NCI-H187 treated with DMSO at 0.1 percent for 48 hours (cell line): Measurements from ENCODE around the gene AP3D1.

ENCODE experiments used
- DNase-seq: peaks from one replicate; lab custom pipeline; 2025; lab: John Stamatoyannopoulos, UW

Gene AP3D1

GRCh38 chr19:2181633-2181997 is 30.2 kb upstream of the AP3D1 start:
- no peak for DNase-seq

DNA sequence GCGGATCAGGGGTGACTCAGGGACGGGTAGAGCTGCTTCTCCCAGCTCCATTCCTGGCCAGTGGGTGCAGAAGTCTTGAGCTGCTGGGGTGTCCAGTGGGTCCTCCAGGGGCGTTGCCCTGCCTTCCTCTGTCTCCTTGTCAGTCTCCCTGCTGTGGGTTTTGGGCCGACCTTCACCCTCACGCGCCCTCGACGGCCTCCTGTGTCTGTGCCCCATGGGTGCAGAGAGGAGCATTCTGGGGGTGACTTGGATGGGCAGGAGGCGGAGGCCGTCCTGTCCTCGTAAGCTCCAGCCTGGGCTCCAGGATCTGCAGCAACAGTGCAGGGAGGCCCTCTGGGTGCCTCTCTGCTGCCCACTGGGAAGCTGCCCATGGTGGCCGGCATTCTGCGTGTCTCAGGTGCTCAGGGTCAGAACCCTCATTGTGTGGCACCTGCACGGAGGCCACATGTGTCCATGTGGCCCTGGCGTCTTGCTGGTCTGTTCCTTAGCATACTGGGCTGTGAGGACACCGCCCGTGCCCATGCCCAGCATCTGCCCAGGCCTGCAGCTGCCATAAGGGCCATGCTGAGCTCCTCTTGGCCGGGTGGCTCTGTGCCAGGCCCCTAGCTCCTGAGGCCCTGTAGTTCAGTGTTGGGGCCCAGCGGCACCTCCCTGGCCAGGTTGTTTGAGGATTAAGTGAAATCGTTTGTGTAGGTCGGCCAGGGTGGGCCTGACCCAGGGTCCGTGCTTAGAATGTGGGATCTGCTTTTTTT is 29.7 kb upstream of the AP3D1 start:
- no peak for DNase-seq

DNA sequence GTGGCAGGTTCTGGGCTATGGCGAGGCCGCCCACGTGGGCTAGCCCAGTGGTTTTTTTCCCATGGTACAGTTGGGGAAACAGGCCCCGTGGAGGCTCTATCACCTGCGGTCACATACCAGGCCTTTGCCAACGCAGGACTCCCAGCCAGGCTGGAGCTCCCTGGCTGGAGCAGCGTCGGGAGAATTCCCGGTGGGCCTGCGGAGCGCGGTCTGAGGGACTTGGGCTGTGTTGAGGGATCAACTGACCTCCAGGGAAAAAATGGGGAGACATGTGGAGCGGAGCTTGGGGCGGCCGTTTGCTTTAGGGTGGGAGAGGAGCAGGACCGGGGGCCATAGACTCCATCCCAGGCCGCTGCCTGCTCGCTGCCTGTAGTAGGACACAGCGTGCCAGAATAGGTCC is 28.7 kb upstream of the AP3D1 start:
- DNase-seq: no peak

- DNase-seq: no peak
Measured at GRCh38 chr19:2179095-2179494, 27.7 kb upstream of the AP3D1 start.

DNA sequence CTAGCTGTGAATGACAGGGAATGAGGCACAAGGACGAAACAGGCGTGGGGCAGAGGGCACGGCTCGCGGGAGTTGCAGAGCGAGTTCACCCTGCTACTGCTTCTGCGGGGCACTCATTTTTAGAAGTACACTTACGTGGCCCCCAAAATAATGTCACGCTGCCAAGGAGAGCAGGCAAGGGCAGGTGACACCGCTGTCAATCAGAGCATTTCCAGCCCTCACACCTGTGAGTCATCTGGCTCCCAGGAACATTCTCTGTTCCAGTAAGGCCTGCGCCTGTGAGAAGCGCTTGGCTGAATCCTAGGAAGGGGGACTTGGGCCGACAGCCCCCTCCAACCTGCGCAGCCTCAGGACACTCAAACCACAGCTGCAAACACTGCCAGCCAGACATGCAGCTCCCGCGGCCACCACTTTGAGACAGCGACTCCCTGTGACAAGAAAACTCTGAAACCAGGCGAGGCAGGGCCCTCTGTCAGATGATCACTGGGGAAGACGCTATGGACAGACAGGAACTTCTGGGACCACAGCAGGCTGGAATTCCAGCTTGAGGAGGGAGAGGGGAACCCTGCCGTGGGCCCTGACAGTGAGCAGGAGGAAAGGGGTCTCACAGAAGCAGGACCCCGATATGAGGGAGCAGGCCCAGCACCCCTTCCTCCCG is 25.1 kb upstream of the AP3D1 start:
- DNase-seq: no peak

DNA sequence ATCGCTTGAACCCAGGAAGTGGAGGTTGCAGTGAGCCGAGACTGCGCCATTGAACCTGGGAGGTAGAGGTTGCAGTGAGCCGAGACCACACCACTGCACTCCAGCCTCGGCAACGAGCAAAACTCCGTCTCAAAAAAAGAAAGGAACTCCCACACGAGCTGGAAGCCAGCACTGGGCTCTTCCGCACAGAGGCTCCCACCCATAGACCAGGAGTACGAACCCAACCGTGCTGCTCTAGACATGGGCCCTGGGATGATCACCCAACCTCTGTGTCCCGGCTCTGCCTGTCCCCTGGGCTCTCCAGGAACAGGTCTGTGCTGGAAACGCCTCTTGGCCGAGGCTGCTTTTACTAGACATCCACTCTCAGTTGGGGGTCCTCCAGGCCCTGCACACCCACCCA is 24.4 kb upstream of the AP3D1 start:
- no peak for DNase-seq

DNA sequence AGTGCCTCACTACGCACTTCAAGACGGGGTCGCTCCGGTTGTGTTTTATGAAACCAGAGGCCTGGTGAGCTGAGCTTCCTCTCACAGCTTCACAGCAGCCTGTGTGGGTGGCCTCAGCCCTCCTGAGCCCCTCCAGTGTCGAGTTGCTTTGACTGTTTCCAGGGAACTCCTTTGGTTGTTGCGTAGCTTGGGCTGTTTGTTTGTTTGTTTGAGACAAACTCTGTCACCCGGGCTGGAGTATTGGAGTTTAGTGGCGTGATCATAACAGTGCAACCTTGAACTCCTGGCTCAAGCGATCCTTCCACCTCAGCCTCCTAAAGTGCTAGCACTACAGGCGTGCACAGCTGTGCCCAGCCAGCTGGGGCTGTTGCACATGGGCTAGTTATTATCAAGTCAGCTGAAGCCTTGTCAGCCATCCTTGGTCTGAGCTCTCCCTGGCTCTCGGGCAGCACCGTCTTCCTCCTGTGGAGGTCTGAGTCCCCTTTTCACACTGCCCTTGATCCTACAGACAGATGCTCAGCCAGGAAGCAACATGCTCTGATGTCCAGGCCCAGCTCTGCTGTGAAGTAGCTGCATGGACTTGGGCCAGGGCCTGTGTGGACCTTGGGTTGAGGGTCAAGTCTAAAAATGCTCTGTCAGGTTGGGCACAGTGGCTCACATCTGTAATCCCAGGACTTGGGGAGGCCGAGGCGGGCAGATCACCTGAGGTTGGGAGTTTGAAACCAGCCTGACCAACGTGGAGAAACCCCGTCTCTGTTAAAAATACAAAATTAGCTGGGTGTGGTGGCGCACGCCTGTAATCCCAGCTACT is 22.6 kb upstream of the AP3D1 start:
- DNase-seq: no peak

DNA sequence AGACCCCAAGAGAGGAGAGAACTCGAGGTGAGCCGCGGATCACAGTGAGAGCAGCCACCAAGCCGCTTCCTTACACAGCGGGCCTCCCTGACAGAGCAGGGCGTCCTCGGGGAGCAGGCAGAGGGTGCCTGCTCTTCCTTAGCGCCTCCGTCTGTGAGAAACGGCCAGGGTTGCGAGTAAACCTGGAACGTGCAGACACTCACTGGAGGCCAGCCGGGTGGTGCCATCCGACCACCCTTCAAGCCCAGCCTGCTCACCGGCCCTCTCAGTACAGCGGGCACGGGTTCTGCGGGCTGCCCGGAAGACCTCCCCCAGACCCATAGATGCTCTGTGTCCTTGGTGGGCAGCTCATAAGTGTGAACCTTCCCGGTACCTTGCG is 22.0 kb upstream of the AP3D1 start:
- DNase-seq: no peak

- no peak for DNase-seq
Measured at GRCh38 chr19:2171349-2172145, 20.2 kb upstream of the AP3D1 start.

GRCh38 chr19:2170987-2171348 is 19.6 kb upstream of the AP3D1 start:
- DNase-seq: no peak

- DNase-seq: no peak
Measured at GRCh38 chr19:2170219-2170618, 18.9 kb upstream of the AP3D1 start.

DNA sequence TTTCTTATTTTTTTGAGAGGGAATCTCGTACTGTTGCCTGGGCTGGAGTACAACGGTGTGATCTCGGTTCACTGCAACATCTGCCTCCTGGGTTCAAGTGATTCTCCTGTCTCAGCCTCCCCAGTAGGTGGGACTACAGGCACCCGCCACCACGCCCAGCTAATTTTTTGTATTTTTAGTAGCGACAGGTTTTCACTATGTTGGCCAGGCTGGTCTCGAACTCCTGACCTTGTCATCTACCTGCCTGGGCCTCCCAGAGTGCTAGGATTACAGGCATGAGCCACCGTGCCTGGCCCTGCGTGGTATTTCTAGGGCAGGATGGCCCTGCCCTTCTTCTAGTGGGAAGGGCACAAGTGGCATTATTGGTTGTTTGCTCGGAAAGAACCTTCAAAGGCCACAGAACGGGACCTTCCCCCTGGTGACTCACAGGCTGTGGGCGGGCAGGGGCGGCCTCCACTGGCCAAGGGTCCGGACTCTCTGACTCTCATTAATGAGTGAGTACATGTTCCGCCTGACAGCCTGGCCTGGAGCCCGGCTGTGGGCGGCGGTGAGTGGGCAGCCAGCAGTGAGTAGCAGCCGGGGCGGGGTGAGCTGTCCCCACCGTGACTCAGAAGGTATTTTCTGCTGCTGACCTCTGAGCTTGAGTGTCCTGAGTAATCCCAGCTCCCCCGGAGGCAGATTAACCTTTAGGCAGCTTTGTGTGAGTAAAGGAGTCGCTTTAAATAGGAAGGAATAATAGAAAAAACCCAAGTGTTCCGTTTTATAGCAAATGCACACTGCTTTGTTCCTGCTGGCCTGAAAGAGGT is 17.5 kb upstream of the AP3D1 start:
- no peak for DNase-seq

- DNase-seq: no peak
Measured at GRCh38 chr19:2167896-2168618, 16.7 kb upstream of the AP3D1 start.

DNA sequence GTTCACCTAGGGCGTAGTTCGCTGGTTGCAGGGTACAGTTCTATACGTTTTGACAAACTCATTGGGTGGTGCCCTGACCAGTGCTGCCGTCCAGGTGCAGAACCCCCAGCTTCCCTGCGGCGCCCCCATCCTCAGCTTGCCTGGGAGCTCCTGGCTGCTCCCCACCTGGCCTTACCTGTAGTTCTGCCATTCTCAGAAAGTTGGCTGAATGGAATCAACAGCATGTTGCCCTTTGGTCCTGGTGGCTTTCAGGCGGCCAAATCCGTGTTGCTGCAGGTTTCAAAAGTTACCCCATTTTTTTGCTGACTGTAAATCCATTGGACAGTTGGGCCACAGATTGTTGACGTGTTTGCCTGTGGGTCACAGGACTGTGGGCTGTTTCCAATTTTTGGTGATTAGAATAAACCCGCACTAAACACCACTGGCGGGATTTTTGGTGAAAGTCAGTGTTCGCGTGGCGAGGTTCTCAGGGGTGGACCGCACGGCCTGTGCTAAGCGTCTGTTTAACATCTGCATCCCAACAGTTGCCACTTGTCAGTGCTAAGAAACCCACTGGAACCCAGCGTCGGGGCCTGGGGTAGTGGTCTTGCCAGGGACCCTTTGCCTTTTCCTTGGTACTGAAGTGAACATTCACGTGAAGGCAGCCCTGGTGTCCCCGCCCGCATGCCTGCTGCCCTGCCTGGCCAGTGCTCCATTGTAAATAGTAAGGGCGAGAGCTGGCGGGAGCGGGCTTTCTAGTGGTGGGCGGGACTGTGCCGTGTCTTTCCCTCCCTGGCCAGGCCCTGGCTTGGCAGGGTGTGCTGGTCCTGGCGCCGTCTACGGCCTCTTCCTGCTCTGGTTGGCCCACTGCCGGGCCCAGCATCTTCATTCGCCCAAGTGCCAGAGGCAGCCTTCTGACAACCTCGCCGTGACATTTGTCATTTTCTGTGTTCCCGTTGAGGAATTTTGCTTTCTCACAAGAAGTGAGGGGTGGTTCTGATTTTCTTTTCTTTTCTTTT is 15.7 kb upstream of the AP3D1 start:
- no peak for DNase-seq

GRCh38 chr19:2164020-2164998 is 12.9 kb upstream of the AP3D1 start:
- no peak for DNase-seq

- DNase-seq: no peak
Measured at GRCh38 chr19:2160379-2160778, 9.0 kb upstream of the AP3D1 start.

- DNase-seq: no peak
Measured at GRCh38 chr19:2157452-2157851, 6.1 kb upstream of the AP3D1 start.

DNA sequence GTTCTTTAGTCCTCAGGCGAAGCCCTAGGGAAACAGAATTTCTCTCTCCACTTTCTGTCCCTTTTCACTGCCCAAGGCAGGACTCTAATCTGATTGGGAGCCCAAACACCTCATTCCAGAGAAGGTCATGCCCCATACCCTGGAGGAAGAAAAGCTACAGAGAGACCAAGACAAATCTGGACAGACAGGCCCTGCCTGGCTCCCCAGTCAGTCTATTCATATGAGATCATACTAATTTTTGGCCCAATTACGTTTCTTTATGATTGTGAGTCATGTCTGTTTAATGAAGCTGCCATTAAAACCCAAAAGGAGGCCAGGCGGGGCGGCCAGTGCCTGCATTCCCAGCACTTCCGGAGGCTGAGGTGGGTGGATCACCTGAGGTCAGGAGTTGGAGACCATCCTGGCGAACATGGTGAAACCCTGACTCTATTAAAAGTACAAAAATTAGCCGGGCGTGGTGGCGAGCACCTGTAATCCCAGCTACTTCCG is 3.3 kb upstream of the AP3D1 start:
- DNase-seq: no peak
